Astrocyte of the spinal cord (primary cell): ENCODE data around the gene EIF1AD.

Experiments
- DNase-seq: peaks from one replicate; pipeline ENCODE4 v3.0.0; 2011; ENCODE audit warnings: low read depth, low spot score
- H3K4me3 ChIP-seq: 2 replicates; pipeline ENCODE4 v1.5.1; 2011; ENCODE audit warnings: low read depth, mild to moderate bottlenecking, low read length, moderate library complexity
- in situ Hi-C: cut with HindIII; loops from 2 replicates; pipeline ENCODE4 v1.10.0; 2017; ENCODE audit warnings: low sequenced_read_pairs
- TF ChIP-seq, protein P1 (sequence below): IDR thresholded peaks from 2 replicates; pipeline ENCODE4 v1.5.1; 2012; ENCODE audit warnings: low read depth, mild to moderate bottlenecking, low read length, inconsistent platforms

Gene EIF1AD, protein sequence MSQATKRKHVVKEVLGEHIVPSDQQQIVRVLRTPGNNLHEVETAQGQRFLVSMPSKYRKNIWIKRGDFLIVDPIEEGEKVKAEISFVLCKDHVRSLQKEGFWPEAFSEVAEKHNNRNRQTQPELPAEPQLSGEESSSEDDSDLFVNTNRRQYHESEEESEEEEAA

DNA sequence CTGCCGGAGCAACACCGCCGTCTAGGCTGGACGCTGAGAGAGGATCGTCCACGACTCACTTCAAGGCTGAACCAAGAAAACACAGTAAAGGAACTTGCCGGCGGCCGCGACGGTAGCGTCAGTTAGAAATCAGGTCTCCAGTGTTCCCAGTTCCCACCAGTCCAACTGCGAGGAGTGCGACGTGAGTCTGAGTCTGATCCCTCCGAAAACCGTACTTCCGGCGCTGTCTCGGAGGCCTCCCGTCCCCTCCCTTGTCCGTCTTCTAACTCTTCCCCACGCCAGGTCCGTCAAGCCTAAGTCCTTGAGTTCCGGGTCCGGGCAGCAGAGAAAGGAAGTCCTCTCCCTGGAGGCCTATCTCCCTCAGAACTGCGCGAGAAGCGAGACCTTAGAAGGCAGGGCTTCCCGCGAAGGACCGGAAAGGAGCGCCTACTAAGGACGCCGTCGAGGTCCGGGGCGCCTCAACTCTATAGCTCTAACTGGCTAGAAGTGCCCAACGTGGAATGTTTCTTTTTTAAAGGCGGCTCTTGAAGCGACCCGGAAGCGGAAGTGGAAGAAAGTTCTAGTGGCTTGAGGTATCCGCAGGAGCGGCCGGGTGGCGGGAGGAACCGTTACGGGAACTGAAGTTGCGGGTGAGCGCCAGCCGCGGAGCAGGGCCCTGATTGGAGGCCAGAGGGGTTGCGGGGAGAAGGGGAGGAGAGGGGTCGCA is at the start of gene EIF1AD, which contains the start of gene BANF1:
TSS of gene EIF1AD (minus strand) at position 216 of the 706 bp plus-strand sequence. CDS start 1,768 bp downstream, outside the sequence.
TSS of gene BANF1 (plus strand) at position 562 of the 706 bp plus-strand sequence. CDS start 748 bp downstream, outside the sequence.
- TF ChIP-seq, protein P1, sequence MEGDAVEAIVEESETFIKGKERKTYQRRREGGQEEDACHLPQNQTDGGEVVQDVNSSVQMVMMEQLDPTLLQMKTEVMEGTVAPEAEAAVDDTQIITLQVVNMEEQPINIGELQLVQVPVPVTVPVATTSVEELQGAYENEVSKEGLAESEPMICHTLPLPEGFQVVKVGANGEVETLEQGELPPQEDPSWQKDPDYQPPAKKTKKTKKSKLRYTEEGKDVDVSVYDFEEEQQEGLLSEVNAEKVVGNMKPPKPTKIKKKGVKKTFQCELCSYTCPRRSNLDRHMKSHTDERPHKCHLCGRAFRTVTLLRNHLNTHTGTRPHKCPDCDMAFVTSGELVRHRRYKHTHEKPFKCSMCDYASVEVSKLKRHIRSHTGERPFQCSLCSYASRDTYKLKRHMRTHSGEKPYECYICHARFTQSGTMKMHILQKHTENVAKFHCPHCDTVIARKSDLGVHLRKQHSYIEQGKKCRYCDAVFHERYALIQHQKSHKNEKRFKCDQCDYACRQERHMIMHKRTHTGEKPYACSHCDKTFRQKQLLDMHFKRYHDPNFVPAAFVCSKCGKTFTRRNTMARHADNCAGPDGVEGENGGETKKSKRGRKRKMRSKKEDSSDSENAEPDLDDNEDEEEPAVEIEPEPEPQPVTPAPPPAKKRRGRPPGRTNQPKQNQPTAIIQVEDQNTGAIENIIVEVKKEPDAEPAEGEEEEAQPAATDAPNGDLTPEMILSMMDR, result no peak
- in situ Hi-C loops, result no loop called here
- DNase-seq, result peak; percentile 99
- peak within 1 kb of the TSS; percentile 83 for H3K4me3 ChIP-seq

DNA sequence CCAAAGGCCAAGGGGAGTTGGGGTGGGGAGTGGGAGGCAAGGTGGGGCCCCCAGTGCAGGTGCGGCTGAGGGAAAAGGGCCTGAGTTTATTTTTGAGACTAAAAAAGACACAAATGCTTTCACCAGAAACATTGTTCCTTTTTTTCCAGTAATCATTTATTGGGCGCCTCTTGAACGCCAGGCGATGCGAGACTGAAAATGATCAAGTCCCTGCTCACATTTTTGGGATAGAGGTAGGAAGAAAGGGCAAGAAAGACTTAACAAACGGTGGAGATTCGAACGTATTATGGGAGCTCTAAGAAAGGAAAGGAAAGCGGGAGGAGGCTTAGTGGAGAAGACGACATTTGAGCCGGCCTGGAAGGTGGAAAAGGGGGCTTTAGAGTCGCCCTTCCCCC is 49.4 kb upstream of the EIF1AD start:
- TF ChIP-seq, protein P1, result no peak
- in situ Hi-C loops, result no loop called here
- peak overlapping the region; percentile 94 for H3K4me3 ChIP-seq
- DNase-seq, result no peak

DNA sequence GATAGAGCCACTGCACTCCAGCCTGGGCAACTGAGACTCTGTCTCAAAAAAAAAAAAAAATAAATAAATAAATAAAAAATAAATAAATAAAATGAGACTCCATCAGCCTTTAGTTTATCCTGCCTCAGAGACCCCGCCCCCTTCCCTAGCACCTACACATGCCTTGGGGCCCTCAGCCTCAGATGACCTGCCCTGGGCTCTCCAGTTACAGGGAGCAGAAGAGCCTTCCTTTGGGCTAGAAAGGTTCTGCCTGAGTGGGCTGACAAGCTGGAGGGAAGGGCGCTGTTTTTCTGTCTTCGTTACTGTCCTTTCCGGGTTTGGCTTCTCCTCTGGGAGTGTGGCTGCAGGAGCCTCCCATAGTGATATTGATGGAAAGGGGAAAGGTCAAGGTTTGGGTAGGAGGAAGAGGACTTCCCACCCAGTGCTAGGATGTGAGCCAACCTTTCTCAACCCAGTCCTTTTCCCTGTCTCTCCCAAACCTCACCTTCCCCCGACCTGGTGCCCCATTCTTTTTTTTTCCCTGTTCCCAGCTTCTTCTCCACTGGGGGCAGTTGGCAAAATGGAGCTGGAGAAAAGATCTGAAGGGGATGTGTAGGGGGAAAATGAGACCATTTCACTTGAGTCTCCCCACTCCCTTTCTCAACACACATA is 48.7 kb upstream of the EIF1AD start:
- TF ChIP-seq, protein P1, result no peak
- no peak for DNase-seq
- H3K4me3 ChIP-seq, result no peak overlapping the region
- in situ Hi-C loops, result no loop called here

DNA sequence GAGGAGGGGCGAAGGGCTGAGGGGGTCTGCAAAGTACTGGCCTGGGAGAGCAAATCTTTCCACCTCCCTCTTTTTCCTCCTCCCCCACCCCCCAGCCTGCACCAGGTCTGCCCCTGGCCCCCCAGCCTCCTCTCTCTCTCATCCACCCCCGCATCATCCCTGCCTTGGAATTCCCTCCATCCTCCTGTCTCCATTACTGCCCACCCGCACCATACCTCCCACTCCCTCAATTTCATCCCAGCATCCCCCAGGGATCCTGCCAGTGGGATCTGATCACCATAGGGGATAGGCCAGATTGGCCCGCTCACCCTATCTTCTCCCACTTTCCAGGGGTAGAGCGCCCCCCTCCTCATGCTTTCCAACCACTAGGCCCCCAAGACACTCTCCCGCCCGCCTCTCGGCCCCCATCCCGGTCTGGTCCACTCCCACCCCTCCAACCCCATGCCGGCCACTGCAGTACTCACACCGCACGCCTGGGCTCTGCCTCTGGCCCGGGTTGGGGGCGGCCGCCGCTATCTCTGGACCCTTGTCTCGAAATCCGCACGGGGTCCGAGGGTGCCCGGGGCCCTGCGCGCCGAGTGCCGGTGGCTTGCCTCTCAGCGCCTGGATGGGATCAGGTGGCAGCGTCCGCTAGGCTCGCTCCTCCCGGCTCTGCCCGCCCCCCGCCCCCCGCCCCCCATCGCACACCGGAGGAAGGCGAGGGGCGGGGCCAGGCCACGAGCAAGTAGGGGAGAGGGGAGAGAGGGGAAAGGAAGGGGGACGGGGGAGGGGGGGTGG is 46.8 kb upstream of the EIF1AD start, which contains the start of gene GAL3ST3:
TSS of gene GAL3ST3 (minus strand) at position 615 of the 777 bp plus-strand sequence. CDS start 3,746 bp downstream, outside the sequence.
- H3K4me3 ChIP-seq, result peak within 1 kb of the TSS; percentile 29
- DNase-seq, result no peak
- in situ Hi-C loops, result no loop called here
- TF ChIP-seq, protein P1, result no peak

DNA sequence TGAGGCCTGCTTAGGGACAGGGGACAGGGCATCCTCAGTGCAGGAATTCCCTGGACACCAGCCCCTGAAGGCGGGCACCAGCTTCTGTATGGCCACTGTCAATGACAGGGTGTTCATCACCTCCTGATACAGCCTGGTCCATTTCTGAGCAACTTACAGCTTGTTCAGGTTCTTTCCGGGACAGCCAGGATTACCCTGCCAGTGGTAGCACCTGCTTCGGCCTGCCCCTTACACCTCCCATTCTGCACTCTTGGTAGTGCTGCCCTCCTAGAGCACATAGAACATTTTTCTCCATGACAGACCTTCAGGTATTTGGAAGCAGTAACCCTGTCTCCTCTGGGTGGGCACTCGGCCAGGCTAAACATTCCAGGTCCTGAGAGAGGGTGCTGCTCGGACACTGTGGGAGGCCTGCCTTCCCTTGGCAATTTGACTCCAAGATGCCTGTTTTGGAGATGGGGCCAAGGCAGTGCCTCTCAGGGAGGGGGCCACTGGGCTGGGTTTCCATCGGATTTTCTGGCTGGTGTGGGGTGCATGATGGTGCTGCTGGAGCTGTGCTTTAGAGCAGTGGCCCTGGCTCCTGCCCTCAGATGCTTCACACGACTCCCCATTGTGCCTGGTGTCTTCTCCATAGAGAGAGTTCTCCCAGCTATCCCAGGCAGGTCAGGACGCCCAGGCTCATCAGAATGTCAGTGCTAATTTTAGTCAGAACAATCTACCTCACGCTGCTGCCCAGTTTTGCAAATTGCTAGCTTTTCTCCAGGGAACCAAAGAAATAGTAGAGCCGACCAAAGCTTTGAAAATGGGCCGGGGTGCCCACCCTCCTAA is 45.8 kb upstream of the EIF1AD start:
- in situ Hi-C loops, result no loop called here
- no peak overlapping the region for H3K4me3 ChIP-seq
- TF ChIP-seq, protein P1, result no peak
- no peak for DNase-seq

DNA sequence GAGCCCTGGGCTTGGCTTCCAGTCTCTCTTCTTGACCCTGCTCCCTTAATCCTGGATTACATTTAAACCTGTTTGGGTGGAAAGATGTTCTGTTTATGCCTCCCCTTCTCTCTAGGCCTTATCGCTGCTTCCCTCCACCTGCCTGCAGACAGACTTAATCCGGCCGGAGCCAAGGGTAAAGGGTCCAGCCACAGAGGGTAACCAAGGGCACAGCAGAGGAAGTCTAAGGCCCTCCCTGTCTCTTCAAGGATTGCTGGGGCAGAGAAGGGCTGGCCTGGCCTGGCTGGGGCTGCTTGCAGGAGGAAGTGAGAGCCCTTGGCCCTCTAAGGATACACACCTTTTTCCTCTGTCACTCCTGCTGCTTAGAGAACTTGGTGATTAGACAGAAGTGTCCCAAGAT is 44.9 kb upstream of the EIF1AD start:
- H3K4me3 ChIP-seq, result no peak overlapping the region
- TF ChIP-seq, protein P1, result no peak
- in situ Hi-C loops, result no loop called here
- no peak for DNase-seq
